NCI-H510A treated with DMSO at 0.1 percent for 48 hours (cell line): ENCODE results near the gene PCBP4.
"Not testable (repeated sequence)": the region's sequence is repeated elsewhere in the genome, so short reads cannot be mapped to it uniquely, and the experiment has no call there.

Source experiments
- DNase-seq: peaks from one replicate; lab custom pipeline; 2025; lab: John Stamatoyannopoulos, UW

Gene PCBP4

GRCh38 chr3:51938780-51939425 lies 28.4 kb downstream of the PCBP4 start:
- no peak for DNase-seq

- no peak for DNase-seq
Observed at GRCh38 chr3:51937611-51938450, 29.4 kb downstream of the PCBP4 start.

- DNase-seq: no peak
Observed at GRCh38 chr3:51937014-51937413, 30.2 kb downstream of the PCBP4 start.

GRCh38 chr3:51935886-51936755 lies 31.1 kb downstream of the PCBP4 start:
- no peak for DNase-seq

- DNase-seq: no peak
Observed at GRCh38 chr3:51934991-51935885, 32.0 kb downstream of the PCBP4 start.

GRCh38 chr3:51934139-51934850 lies 33.0 kb downstream of the PCBP4 start:
- DNase-seq: no peak

GRCh38 chr3:51933471-51934138 lies 33.6 kb downstream of the PCBP4 start:
- no peak for DNase-seq

GRCh38 chr3:51932471-51933370 lies 34.5 kb downstream of the PCBP4 start:
- no peak for DNase-seq

GRCh38 chr3:51931756-51932155 lies 35.5 kb downstream of the PCBP4 start:
- DNase-seq: no peak

- DNase-seq: no peak
Observed at GRCh38 chr3:51930439-51930838, 36.8 kb downstream of the PCBP4 start.

GRCh38 chr3:51929420-51930003 lies 37.7 kb downstream of the PCBP4 start:
- no peak for DNase-seq

GRCh38 chr3:51928981-51929380 lies 38.3 kb downstream of the PCBP4 start:
- not testable (repeated sequence) for DNase-seq

GRCh38 chr3:51928438-51928837 lies 38.8 kb downstream of the PCBP4 start:
- DNase-seq: no peak

GRCh38 chr3:51927061-51927977 lies 39.9 kb downstream of the PCBP4 start:
- DNase-seq: no peak

GRCh38 chr3:51921081-51921578 lies 46.1 kb downstream of the PCBP4 start:
- no peak for DNase-seq

GRCh38 chr3:51916418-51916817 lies 50.8 kb downstream of the PCBP4 start:
- no peak for DNase-seq

- DNase-seq: no peak
Observed at GRCh38 chr3:51908026-51908425, 59.2 kb downstream of the PCBP4 start.
